ENCODE results near the gene DHCR24. TPM values are rescaled to one million over a fixed set of nuclear protein-coding genes. Genes with fewer than 3 reads are reported as not detected.

The DHCR24 gene
- total RNA-seq, 1 donor from 2014 or later, result 12.8 TPM

GRCh38 chr1:54809496-54810074, 77.4 kb downstream of the DHCR24 start:
- H3K27me3 ChIP-seq (ENCODE audit: low read depth), result peaks cover 22% of the 10 kb centered on the region
- no peak overlapping the region for H3K27ac ChIP-seq (replicated peaks)
- intact Hi-C loops (cut with micrococcal nuclease), result loop anchor here (10.0 kb wide), 1 partner anchor 735 kb away; no protein-coding TSS in a partner anchor
- no peak for DNase-seq
- H3K36me3 ChIP-seq, result no peaks in the 10 kb centered on the region
- no peak overlapping the region for H3K4me3 ChIP-seq
- TF ChIP-seq CTCF (IDR thresholded peaks at IDR 0.05; ENCODE audit: borderline replicate concordance), result no peak
- H3K4me1 ChIP-seq, result no peaks in the 10 kb centered on the region
- H3K9me3 ChIP-seq (replicated peaks), result no peaks in the 10 kb centered on the region

- no peak for DNase-seq
- intact Hi-C loops (cut with micrococcal nuclease), result loop anchor here (10.0 kb wide), 1 partner anchor 734 kb away; no protein-coding TSS in a partner anchor
- H3K27ac ChIP-seq (replicated peaks), result no peak overlapping the region
- no peak for TF ChIP-seq CTCF (IDR thresholded peaks at IDR 0.05; ENCODE audit: borderline replicate concordance)
- no peaks in the 10 kb centered on the region for H3K9me3 ChIP-seq (replicated peaks)
- H3K27me3 ChIP-seq (ENCODE audit: low read depth), result peaks cover 26% of the 10 kb centered on the region
- no peak overlapping the region for H3K4me3 ChIP-seq
- H3K36me3 ChIP-seq, result no peaks in the 10 kb centered on the region
- no peaks in the 10 kb centered on the region for H3K4me1 ChIP-seq
Measured at GRCh38 chr1:54808443-54809207, 78.4 kb downstream of the DHCR24 start.

DNA sequence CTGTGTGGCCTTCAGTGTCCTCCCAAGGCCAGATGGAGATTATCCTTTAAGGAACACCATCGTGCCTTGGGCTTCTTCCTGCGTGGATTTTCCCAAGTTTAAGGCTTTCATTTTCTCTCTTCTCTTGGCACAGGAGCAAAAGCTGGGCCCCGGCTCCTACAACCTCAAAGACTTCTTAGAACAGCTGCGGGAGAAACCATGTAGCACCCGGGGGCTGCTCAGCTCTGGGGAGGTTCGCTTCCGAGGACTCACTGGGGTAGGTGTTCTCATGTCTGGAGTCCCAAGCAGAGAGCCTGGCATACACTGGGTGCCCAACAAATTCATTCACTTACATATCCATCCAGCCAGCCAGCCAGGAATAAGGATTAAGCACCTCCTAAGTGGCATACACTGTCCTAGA, 79.2 kb downstream of the DHCR24 start:
- Histone ChIP-seq H3K9me3 (replicated peaks) (no peaks in the 10 kb centered on the region), H3K4me3 (no peak overlapping the region), H3K36me3 (no peaks in the 10 kb centered on the region), H3K27ac (replicated peaks) (no peak overlapping the region), H3K27me3 (ENCODE audit: low read depth) (peaks cover 29% of the 10 kb centered on the region), H3K4me1 (no peaks in the 10 kb centered on the region)
- DNase-seq, result no peak
- intact Hi-C loops (cut with micrococcal nuclease), result loop anchor here (10.0 kb wide), 1 partner anchor 733 kb away; no protein-coding TSS in a partner anchor
- TF ChIP-seq CTCF (IDR thresholded peaks at IDR 0.05; ENCODE audit: borderline replicate concordance), result no peak

GRCh38 chr1:54806931-54807611, 79.9 kb downstream of the DHCR24 start:
- H3K36me3 ChIP-seq, result no peaks in the 10 kb centered on the region
- intact Hi-C loops (cut with micrococcal nuclease), result loop anchor here (10.0 kb wide), 1 partner anchor 732 kb away; no protein-coding TSS in a partner anchor
- DNase-seq, result no peak
- H3K27ac ChIP-seq (replicated peaks), result no peak overlapping the region
- H3K4me3 ChIP-seq, result no peak overlapping the region
- H3K4me1 ChIP-seq, result no peaks in the 10 kb centered on the region
- TF ChIP-seq CTCF (IDR thresholded peaks at IDR 0.05; ENCODE audit: borderline replicate concordance), result no peak
- peaks cover 35% of the 10 kb centered on the region for H3K27me3 ChIP-seq (ENCODE audit: low read depth)
- no peaks in the 10 kb centered on the region for H3K9me3 ChIP-seq (replicated peaks)

- TF ChIP-seq CTCF (IDR thresholded peaks at IDR 0.05; ENCODE audit: borderline replicate concordance), result no peak
- intact Hi-C loops (cut with micrococcal nuclease), result loop anchor here (10.0 kb wide), 1 partner anchor 731 kb away; no protein-coding TSS in a partner anchor
- Histone ChIP-seq H3K4me1 (peaks cover 5% of the 10 kb centered on the region), H3K27ac (replicated peaks) (no peak overlapping the region), H3K27me3 (ENCODE audit: low read depth) (peaks cover 46% of the 10 kb centered on the region), H3K4me3 (no peak overlapping the region), H3K36me3 (no peaks in the 10 kb centered on the region), H3K9me3 (replicated peaks) (no peaks in the 10 kb centered on the region)
- DNase-seq, result no peak
Measured at GRCh38 chr1:54805981-54806381, 81.0 kb downstream of the DHCR24 start.
